ENCODE data around the gene KDM2B. TPM values are rescaled to one million over a fixed set of nuclear protein-coding genes. Genes with fewer than 3 reads are reported as not detected.

The KDM2B gene
- total RNA-seq, 2 experiments from 2014 or later = 41.9 to 44.8 TPM

DNA sequence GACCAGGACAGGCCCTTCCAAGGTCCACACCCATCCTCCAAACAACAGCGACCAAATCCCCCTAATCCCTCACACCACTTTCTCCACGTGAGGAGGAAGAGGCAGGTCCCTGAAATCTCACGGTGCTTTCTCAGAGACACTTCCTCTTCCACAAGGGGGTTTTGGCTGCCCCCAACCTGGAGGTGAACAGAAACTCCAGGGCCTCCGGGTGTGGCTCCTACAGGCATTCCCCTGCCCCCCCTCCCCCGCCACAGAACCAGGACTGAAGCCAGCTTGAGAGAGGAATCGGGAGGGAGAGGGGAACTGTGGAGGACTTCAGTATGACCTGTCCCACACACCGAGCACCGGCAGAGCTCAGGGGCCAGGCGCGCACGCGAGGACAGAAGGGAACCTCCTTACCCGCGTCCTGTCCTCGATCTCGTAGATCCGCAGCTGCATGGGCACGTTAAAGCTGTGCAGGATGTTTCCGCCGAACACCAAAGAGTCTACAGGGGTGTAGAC lies 60.2 kb downstream of the KDM2B start:
- POLR2A ChIA-PET = no interaction called here
- intact Hi-C loops (cut with micrococcal nuclease) = no loop called here
- H3K27me3 Mint-ChIP-seq = no peaks in the 10 kb centered on the region
- H3K27ac Mint-ChIP-seq = no peak overlapping the region
- CTCF ChIA-PET = no interaction called here
- H3K4me1 Mint-ChIP-seq (ENCODE audit: low read depth) = peaks cover 9% of the 10 kb centered on the region
- no peak overlapping the region for H3K4me3 Mint-ChIP-seq
- no peaks in the 10 kb centered on the region for H3K9me3 Mint-ChIP-seq
- H3K36me3 Mint-ChIP-seq = peaks cover 1% of the 10 kb centered on the region
- no peak for DNase-seq

GRCh38 chr12:121520119-121520518 lies 60.7 kb downstream of the KDM2B start:
- Mint-ChIP-seq H3K27me3 (no peaks in the 10 kb centered on the region), H3K9me3 (no peaks in the 10 kb centered on the region), H3K27ac (no peak overlapping the region), H3K4me3 (no peak overlapping the region), H3K36me3 (peaks cover 1% of the 10 kb centered on the region), H3K4me1 (ENCODE audit: low read depth) (peaks cover 9% of the 10 kb centered on the region)
- intact Hi-C loops (cut with micrococcal nuclease) = no loop called here
- ChIA-PET POLR2A (no interaction called here), CTCF (no interaction called here)
- no peak for DNase-seq

DNA sequence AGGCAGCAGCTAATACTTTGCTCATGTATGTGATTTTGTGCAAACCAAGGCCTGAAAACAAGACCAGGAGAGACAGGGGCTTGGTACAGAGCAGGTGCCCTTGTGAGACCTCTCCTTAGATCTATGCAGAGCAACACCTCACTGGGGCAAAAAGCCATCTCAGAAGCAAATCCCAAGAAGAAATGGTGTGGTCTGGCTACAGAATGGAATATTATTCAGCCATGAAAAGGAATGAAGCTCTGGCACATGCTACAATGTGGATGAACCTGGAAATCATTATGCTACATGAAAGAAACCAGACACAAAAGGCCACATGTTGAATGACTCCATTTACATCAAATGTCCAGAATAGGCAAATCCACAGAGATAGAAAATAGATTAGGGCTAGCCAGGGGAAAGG lies 61.6 kb downstream of the KDM2B start:
- CTCF ChIA-PET = no interaction called here

DNA sequence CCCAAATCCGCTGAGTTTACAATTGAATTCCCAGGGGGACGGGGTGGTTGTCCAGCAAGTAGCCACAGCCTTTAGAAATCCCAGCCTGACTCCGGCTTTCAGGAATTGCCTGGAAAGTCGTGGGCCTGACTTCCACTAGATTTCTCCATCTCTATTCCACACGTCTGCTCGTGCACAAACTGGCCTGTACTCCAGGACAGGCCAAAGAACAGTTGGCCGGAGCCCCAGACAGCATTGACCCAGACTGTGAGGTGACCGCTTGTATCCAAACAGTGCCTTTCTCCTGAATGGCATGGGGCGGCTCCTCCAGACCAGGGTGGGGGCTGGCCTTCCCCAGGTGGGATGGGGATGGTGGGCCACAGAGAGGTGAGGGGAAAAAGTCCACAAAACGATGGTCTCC lies 62.2 kb downstream of the KDM2B start:
- no peak overlapping the region for H3K27ac Mint-ChIP-seq
- intact Hi-C loops (cut with micrococcal nuclease) = no loop called here
- no peak overlapping the region for H3K4me3 Mint-ChIP-seq
- H3K27me3 Mint-ChIP-seq = no peaks in the 10 kb centered on the region
- ChIA-PET CTCF (no interaction called here), POLR2A (no interaction called here)
- DNase-seq = no peak
- no peaks in the 10 kb centered on the region for H3K36me3 Mint-ChIP-seq
- no peaks in the 10 kb centered on the region for H3K9me3 Mint-ChIP-seq
- peaks cover 9% of the 10 kb centered on the region for H3K4me1 Mint-ChIP-seq (ENCODE audit: low read depth)

More for the DNA sequence above, 61.6 kb downstream of the KDM2B start:
- POLR2A ChIA-PET = no interaction called here
- Mint-ChIP-seq H3K4me3 (no peak overlapping the region), H3K27ac (no peak overlapping the region), H3K36me3 (no peaks in the 10 kb centered on the region), H3K4me1 (ENCODE audit: low read depth) (peaks cover 9% of the 10 kb centered on the region), H3K9me3 (no peaks in the 10 kb centered on the region), H3K27me3 (no peaks in the 10 kb centered on the region)
- intact Hi-C loops (cut with micrococcal nuclease) = no loop called here
- no peak for DNase-seq

DNA sequence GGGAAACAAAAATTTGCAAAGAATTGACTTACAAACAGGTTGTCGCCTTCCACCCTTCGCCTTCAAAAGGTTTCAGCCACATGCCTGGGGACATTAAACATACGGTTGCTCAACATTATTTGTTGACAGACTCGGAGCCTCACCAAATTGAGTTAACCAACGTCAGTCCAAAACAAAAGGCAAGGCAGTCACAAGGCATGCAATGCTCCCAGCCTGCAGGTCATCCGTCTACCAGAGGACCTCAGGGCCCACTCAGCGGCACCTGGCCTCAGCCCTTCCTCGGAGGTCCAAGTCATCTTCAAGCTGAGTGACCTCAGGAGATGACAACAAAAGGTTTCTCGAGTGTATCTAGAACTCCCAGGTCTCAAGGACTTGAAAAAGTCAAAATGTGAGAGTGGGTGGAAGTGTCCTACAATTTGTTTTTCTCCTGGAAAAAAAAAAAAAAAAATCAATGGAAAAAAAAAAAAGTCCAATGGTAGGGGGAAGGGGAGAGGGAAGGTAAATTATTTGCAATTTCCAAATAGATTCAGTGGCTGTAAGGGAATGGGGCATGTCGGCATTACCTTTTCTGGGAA lies 64.3 kb downstream of the KDM2B start:
- no peak overlapping the region for H3K27ac Mint-ChIP-seq
- CTCF ChIA-PET = interaction anchor here (0.7 to 0.8 kb wide), 2 partner anchors 16 to 17 kb away, joined by 3 read pairs; no protein-coding TSS in a partner anchor
- H3K4me3 Mint-ChIP-seq = no peak overlapping the region
- no peaks in the 10 kb centered on the region for H3K27me3 Mint-ChIP-seq
- intact Hi-C loops (cut with micrococcal nuclease) = no loop called here
- no peaks in the 10 kb centered on the region for H3K9me3 Mint-ChIP-seq
- no peaks in the 10 kb centered on the region for H3K36me3 Mint-ChIP-seq
- peaks cover 3% of the 10 kb centered on the region for H3K4me1 Mint-ChIP-seq (ENCODE audit: low read depth)
- POLR2A ChIA-PET = no interaction called here
- no peak for DNase-seq

GRCh38 chr12:121515615-121516014 lies 65.2 kb downstream of the KDM2B start:
- Mint-ChIP-seq H3K36me3 (no peaks in the 10 kb centered on the region), H3K9me3 (no peaks in the 10 kb centered on the region), H3K27ac (no peak overlapping the region), H3K4me3 (no peak overlapping the region), H3K27me3 (no peaks in the 10 kb centered on the region), H3K4me1 (ENCODE audit: low read depth) (peaks cover 3% of the 10 kb centered on the region)
- DNase-seq = no peak
- ChIA-PET POLR2A (no interaction called here), CTCF (interaction anchor here (0.7 kb wide), 1 partner anchor 15 kb away, joined by 3 read pairs; no protein-coding TSS in a partner anchor)
- intact Hi-C loops (cut with micrococcal nuclease) = no loop called here

GRCh38 chr12:121514184-121514742 lies 66.6 kb downstream of the KDM2B start:
- intact Hi-C loops (cut with micrococcal nuclease) = no loop called here
- Mint-ChIP-seq H3K27ac (peak overlapping the region; percentile 60), H3K4me3 (no peak overlapping the region), H3K9me3 (no peaks in the 10 kb centered on the region), H3K36me3 (peaks cover 4% of the 10 kb centered on the region), H3K4me1 (ENCODE audit: low read depth) (no peaks in the 10 kb centered on the region), H3K27me3 (no peaks in the 10 kb centered on the region)
- DNase-seq = no peak
- ChIA-PET CTCF (no interaction called here), POLR2A (no interaction called here)

GRCh38 chr12:121513464-121514183 lies 67.2 kb downstream of the KDM2B start:
- DNase-seq = peak; percentile 31
- Mint-ChIP-seq H3K4me1 (ENCODE audit: low read depth) (no peaks in the 10 kb centered on the region), H3K9me3 (no peaks in the 10 kb centered on the region), H3K27me3 (no peaks in the 10 kb centered on the region), H3K27ac (peak overlapping the region; percentile 60), H3K36me3 (peaks cover 4% of the 10 kb centered on the region), H3K4me3 (no peak overlapping the region)
- ChIA-PET CTCF (no interaction called here), POLR2A (no interaction called here)
- intact Hi-C loops (cut with micrococcal nuclease) = no loop called here

GRCh38 chr12:121512561-121512960 lies 68.3 kb downstream of the KDM2B start:
- Mint-ChIP-seq H3K27me3 (no peaks in the 10 kb centered on the region), H3K36me3 (peaks cover 8% of the 10 kb centered on the region), H3K4me3 (no peak overlapping the region), H3K4me1 (ENCODE audit: low read depth) (no peaks in the 10 kb centered on the region), H3K9me3 (no peaks in the 10 kb centered on the region), H3K27ac (no peak overlapping the region)
- ChIA-PET CTCF (interaction anchor here (0.6 to 1.0 kb wide), 2 partner anchors 18 to 897 kb away, joined by 3 read pairs; no protein-coding TSS in a partner anchor), POLR2A (interaction anchor here (0.5 kb wide), 1 partner anchor 93 kb away, joined by 6 read pairs; no protein-coding TSS in a partner anchor)
- no peak for DNase-seq
- intact Hi-C loops (cut with micrococcal nuclease) = no loop called here

- Mint-ChIP-seq H3K4me1 (ENCODE audit: low read depth) (no peaks in the 10 kb centered on the region), H3K27ac (no peak overlapping the region), H3K9me3 (no peaks in the 10 kb centered on the region), H3K4me3 (no peak overlapping the region), H3K27me3 (no peaks in the 10 kb centered on the region), H3K36me3 (peaks cover 8% of the 10 kb centered on the region)
- no peak for DNase-seq
- CTCF ChIA-PET = interaction anchor here (1.0 kb wide), 1 partner anchor 17 kb away, joined by 3 read pairs; no protein-coding TSS in a partner anchor
- intact Hi-C loops (cut with micrococcal nuclease) = no loop called here
- POLR2A ChIA-PET = no interaction called here
Measured at GRCh38 chr12:121511916-121512315, 68.9 kb downstream of the KDM2B start.

DNA sequence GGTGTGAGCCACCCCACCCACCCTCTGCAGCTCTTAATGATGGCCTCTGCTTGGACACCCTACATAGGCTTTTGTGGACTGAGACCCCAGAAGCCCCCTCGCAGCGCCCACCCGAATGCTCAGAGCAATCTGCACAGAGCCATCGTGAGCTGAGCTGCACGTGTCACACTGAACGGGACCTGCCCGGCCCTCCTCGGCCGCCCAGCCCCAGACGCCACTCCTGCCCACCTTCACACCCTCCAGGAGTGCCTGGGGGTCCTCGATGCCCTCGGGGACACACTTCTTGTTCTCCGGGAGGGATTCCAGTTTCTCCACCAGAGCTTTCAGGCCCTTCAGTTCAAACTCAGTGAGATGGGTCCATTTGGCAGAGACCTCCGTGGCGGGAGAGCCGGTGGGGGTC lies 71.5 kb downstream of the KDM2B start:
- CTCF ChIA-PET = interaction anchor here (0.7 to 0.9 kb wide), 3 partner anchors 16 to 285 kb away, joined by 3 to 5 read pairs (median 3); no protein-coding TSS in a partner anchor
- no peak overlapping the region for H3K27ac Mint-ChIP-seq
- no peaks in the 10 kb centered on the region for H3K27me3 Mint-ChIP-seq
- H3K9me3 Mint-ChIP-seq = no peaks in the 10 kb centered on the region
- H3K4me1 Mint-ChIP-seq (ENCODE audit: low read depth) = no peaks in the 10 kb centered on the region
- peaks cover 9% of the 10 kb centered on the region for H3K36me3 Mint-ChIP-seq
- intact Hi-C loops (cut with micrococcal nuclease) = no loop called here
- no peak overlapping the region for H3K4me3 Mint-ChIP-seq
- no peak for DNase-seq
- POLR2A ChIA-PET = no interaction called here

DNA sequence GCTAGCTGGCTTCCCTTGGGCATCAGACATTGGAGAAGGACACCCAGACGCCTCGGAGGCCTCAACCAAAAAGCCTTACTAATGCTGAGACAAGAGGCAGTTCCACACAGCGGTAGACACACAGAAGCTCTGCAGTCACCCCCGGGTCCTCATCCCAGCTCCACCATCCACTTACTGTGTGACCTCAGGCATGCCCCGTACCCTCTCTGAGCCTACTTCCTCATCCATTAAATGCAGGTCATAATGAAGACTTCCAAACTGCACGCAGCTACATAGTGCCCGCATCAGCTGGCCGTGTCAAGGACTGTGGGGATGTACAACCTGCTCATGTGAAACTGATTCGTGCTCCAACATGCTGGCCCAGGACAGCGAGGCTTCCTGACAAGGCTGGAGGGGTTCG lies 72.3 kb downstream of the KDM2B start:
- no peak overlapping the region for H3K4me3 Mint-ChIP-seq
- no peaks in the 10 kb centered on the region for H3K4me1 Mint-ChIP-seq (ENCODE audit: low read depth)
- H3K9me3 Mint-ChIP-seq = no peaks in the 10 kb centered on the region
- H3K27ac Mint-ChIP-seq = no peak overlapping the region
- H3K27me3 Mint-ChIP-seq = no peaks in the 10 kb centered on the region
- POLR2A ChIA-PET = no interaction called here
- peaks cover 9% of the 10 kb centered on the region for H3K36me3 Mint-ChIP-seq
- no peak for DNase-seq
- CTCF ChIA-PET = interaction anchor here (0.7 kb wide), 1 partner anchor 15 kb away, joined by 5 read pairs; no protein-coding TSS in a partner anchor
- intact Hi-C loops (cut with micrococcal nuclease) = no loop called here
